GM18498 (cell line): Measurements from ENCODE around the gene PDE6H.

ENCODE experiments used
- ATAC-seq: cut with Tn5 transposase; IDR thresholded peaks from one replicate; pipeline ENCODE4 v1.9.1; 2021; ENCODE audit warnings: mild to moderate bottlenecking, moderate library complexity; ENCODE audit not compliant: unreplicated experiment

The PDE6H gene

GRCh38 chr12:14950982-14951746 lies 21.7 kb upstream of the PDE6H start:
- ATAC-seq, result no peak

GRCh38 chr12:14951851-14952250 lies 21.0 kb upstream of the PDE6H start:
- ATAC-seq, result no peak

GRCh38 chr12:14952299-14952921 lies 20.4 kb upstream of the PDE6H start:
- ATAC-seq, result peak; percentile 64

GRCh38 chr12:14953752-14954151 lies 19.1 kb upstream of the PDE6H start:
- ATAC-seq, result no peak

- no peak for ATAC-seq
Measured at GRCh38 chr12:14954269-14954668, 18.6 kb upstream of the PDE6H start.

GRCh38 chr12:14956024-14956891 lies 16.6 kb upstream of the PDE6H start:
- ATAC-seq, result peak; percentile 35

- ATAC-seq, result no peak
Measured at GRCh38 chr12:14956905-14957304, 15.9 kb upstream of the PDE6H start.

- ATAC-seq, result no peak
Measured at GRCh38 chr12:14957551-14958168, 15.2 kb upstream of the PDE6H start.

- ATAC-seq, result no peak
Measured at GRCh38 chr12:14958361-14959125, 14.3 kb upstream of the PDE6H start.

- no peak for ATAC-seq
Measured at GRCh38 chr12:14959126-14959440, 13.8 kb upstream of the PDE6H start.

GRCh38 chr12:14959463-14959862 lies 13.4 kb upstream of the PDE6H start:
- ATAC-seq, result no peak

- ATAC-seq, result no peak
Measured at GRCh38 chr12:14959916-14960496, 12.8 kb upstream of the PDE6H start.

GRCh38 chr12:14960548-14961465 lies 12.0 kb upstream of the PDE6H start:
- ATAC-seq, result peak; percentile 43

GRCh38 chr12:14961466-14962152 lies 11.2 kb upstream of the PDE6H start, which contains the start of gene ARHGDIB:
Gene ARHGDIB (minus strand): TSS chr12:14961601. CDS start chr12:14950712, 10,889 bp downstream.
- peak; percentile 74 for ATAC-seq

- ATAC-seq, result no peak
Measured at GRCh38 chr12:14962153-14962539, 10.7 kb upstream of the PDE6H start.

GRCh38 chr12:14962797-14963196 lies 10.0 kb upstream of the PDE6H start:
- ATAC-seq, result no peak

- no peak for ATAC-seq
Measured at GRCh38 chr12:14963520-14963919, 9.3 kb upstream of the PDE6H start.

- ATAC-seq, result no peak
Measured at GRCh38 chr12:14964406-14964805, 8.4 kb upstream of the PDE6H start.
